A172 (cell line): ENCODE data around the gene FBRS. TPM values are rescaled to one million over a fixed set of nuclear protein-coding genes. Genes with fewer than 3 reads are reported as not detected.
A peak's percentile ranks its signal among the peaks of the same experiment; 100 is the strongest.

Experiments
- DNase-seq: peaks from one replicate; pipeline ENCODE4 v3.0.0-alpha.2; 2015; ENCODE audit warnings: low spot score
- total RNA-seq: library from RNA; depleted of rRNA; stranded (reverse); fragments of >200 nt; shearing (Covaris generic); gene quantifications from 2 replicates; pipeline ENCODE4 v1.2.3, GENCODE V29; 2014

Gene FBRS
- total RNA-seq, 1 experiment from 2014 or later: 16.0 TPM

GRCh38 chr16:30644334-30644830 lies 13.8 kb upstream of the FBRS start:
- DNase-seq: no peak

GRCh38 chr16:30645727-30646126 lies 12.5 kb upstream of the FBRS start:
- no peak for DNase-seq

DNA sequence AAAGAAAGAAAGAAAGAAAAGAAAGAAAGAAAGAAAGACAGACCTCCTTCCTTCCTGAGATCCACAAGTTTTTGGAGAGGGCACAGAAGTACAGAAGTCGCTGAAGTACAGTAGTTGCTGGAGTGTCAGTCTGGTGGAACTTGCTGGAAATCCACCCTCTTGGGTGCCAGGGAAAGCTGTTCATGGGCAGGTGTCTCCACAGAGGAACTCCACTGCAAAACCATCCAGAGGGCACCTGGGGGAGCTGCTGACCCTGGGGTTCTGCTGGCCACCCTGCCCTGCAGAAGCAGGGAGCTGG lies 11.0 kb upstream of the FBRS start:
- DNase-seq: no peak

DNA sequence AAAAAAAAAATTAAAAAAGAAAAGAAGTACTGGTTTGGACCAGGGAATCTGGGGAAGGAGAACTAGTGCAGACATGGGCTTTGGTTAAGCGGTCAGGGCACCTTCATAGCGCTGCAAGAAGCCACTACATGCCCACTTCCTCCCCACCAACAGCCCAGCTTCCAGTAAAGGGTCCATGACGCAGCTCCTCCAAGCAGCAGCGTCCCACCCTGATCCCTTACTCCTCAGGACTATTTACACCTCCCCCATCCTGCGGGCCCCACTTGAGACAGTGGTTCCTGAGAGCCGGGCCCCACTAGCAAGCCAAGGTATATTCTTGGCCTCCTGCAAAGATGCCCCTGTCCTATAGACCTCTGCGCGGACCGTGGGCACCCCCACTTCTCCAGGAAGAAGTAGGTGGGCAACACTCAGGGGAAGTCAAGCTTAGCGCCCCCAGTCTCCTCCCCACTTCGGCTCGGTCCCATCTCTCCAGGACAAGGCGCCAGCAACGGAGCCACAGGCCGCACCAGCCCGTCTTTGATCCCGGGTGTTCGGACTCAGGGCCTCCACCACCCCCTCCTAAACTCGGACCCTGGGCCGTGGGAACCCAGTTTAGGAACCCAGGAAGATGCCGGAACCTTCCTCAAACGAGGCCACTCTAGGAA lies 8.4 kb upstream of the FBRS start:
- DNase-seq: no peak

DNA sequence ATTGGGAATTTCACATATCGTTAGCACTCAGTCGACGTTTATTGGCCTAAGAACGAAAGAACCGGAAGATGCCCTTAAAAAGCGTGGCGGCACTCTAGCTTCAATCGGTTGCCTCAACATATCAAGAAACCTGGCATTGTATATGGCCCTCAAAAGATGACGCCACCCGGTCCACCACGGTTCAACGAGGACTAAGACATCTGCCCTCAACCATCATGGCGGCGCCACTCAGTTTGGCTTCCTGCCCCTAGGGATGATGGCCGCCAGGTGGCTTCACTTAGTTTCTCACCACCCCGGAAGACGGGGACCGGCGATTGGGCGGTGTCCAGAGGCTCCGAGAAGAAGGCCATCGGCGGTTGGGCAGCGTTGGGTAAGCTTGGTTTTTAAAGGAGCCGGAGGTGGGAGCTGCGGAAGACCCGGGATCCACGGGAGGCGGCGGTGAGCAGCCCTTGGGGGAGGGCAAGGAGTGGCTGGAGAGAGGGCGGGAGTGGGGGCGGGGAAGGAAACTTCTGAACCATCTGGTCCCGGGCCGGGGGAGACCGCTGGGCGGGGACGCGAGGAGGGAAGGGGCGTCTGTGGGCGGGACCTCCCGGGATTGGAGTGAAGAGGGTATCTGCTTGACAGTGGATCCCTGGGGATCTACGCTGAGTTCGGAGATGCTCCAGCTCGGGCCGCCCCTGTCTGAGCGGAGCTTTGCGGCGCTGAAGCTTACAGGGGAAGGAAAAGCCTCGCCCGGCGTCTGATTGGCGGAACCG lies 7.7 kb upstream of the FBRS start, which contains the start of gene PRR14:
Gene PRR14, plus strand, starts transcription at position 592 of the 755 bp plus-strand sequence. CDS start 686 bp downstream, outside the sequence.
- DNase-seq: peak; percentile 99

GRCh38 chr16:30651124-30652004 lies 6.9 kb upstream of the FBRS start:
- DNase-seq: peak; percentile 61

- no peak for DNase-seq
Observed at GRCh38 chr16:30652005-30652296, 6.3 kb upstream of the FBRS start.

- no peak for DNase-seq
Observed at GRCh38 chr16:30652718-30653117, 5.5 kb upstream of the FBRS start.

- no peak for DNase-seq
Observed at GRCh38 chr16:30654856-30655255, 3.4 kb upstream of the FBRS start.

GRCh38 chr16:30655815-30656347 lies 2.4 kb upstream of the FBRS start:
- DNase-seq: no peak

GRCh38 chr16:30656388-30656787 lies 1.8 kb upstream of the FBRS start:
- no peak for DNase-seq

GRCh38 chr16:30656974-30657865 lies 1.0 kb upstream of the FBRS start:
- DNase-seq: no peak

DNA sequence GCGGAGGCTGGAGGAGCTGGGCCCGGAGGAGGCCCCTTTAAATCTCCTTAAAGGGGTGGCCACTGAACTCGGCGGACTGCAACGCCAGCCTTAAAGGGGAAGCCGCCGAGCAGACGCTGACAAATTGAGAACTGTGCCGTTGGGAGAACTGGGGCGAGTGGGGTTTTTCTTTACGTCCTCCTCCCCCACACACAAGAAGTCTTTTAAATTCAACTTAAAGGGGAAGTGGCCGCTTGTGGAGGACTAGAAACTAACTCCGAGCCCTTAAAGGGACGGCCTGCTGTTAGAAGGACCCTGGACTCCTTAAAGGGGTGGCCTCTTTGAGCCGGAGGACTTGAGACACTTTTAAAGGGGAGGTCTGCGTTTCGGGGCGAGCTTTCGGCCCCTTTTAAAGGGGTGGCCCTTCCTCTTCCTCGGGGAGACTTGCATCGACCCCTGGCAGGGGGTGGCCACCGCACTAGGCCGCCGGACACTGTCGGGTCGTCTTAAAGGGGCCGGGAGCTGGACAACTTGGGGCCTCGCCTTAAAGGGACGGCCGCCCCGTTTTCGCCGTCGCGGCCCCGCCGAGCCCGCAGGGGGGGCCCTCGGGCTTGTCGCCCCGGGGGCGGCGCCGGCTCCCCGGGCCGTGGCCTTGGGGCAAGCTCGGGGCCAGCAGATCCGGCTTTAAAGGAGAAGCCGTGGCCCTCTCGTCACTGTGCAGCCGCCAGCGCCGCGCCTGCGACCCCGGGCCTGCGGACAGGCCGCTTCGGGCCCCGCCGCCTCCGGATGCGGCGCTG lies 688 bp downstream of the FBRS start:
- DNase-seq: peak; percentile 94

- DNase-seq: peak; percentile 19
Observed at GRCh38 chr16:30659507-30660423, 1.5 kb downstream of the FBRS start.

DNA sequence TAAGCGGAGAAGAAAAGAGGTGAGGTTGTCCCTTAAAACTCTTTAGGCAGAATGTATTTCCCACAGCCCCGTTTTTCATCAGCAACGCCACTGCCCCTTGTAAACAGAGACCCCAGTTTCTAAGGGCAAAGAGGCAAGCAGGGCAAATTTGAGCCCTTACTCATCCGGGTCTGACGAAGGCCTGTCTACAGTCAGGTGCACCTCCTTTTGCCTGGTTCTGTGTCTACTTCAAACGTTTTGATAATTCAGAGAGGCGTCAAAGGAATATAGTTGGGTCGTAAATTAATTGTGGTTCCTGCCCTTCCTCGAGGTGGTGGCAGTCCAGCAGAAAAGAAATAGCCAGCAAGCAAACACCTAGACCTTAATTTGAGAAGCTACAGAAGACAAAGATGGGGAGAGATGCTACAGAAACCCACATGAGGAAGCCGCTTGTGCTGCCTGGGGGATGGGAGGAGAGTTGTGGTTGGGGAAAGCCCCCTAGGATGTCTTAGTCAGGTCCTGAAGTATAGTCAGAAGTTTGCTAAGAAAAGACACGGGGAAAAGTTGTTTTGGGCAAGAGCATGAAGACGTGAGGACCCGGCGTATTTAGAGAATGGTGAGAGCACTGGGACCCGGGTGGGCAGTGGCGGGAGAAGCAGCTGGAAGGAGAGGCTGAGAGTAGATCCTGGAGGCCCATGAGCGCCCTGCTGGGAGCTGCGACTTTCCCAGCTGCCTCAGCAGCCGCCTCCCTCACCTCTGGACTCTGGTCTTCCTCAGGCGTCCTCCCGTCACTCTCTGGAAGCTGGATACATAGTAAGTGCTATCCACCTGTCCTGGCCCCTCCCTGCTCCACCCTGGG lies 2.4 kb downstream of the FBRS start:
- peak; percentile 58 for DNase-seq

GRCh38 chr16:30662449-30662848 lies 4.2 kb downstream of the FBRS start:
- no peak for DNase-seq

DNA sequence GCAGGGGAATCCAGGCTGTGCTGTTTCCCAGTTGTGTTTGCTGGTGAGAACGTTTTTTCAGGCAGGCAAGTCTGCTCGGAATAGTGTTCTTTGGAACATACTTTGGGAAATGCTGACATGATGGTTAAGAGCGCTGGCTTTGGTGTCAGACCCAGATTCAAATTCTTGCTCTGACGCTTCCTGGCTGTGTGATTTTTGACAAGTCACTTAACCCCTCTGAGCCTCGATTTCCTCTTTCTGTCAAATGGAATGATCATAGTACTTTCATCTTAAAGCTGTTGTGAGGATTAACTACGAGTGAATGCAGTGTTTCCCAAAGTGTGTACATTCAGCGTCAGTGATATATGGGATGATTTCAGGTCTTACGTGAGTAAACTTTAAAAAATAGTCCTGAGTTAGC lies 4.8 kb downstream of the FBRS start:
- DNase-seq: no peak

- DNase-seq: peak; percentile 28
Observed at GRCh38 chr16:30663820-30664219, 5.6 kb downstream of the FBRS start.
